NCI-H748 (cell line): Measurements from ENCODE around the gene PPP1R3F.
"Not testable (repeated sequence)": the region's sequence is repeated elsewhere in the genome, so short reads cannot be mapped to it uniquely, and the experiment has no call there.

Experiments used
- DNase-seq: peaks from one replicate; lab custom pipeline; 2025; ENCODE audit not compliant: unreplicated experiment; lab: John Stamatoyannopoulos, UW

The PPP1R3F gene

GRCh38 chrX:49312176-49312575 lies 42.6 kb downstream of the PPP1R3F start:
- DNase-seq = no peak

GRCh38 chrX:49316085-49316484 lies 46.5 kb downstream of the PPP1R3F start:
- DNase-seq = no peak

- not testable (repeated sequence) for DNase-seq
Measured at GRCh38 chrX:49321737-49322136, 52.1 kb downstream of the PPP1R3F start, which contains the start of gene GAGE12J. Gene GAGE12J, plus strand, starts transcription at chrX:49322037. Its CDS starts 1,157 bp downstream, at chrX:49323194.

- not testable (repeated sequence) for DNase-seq
Measured at GRCh38 chrX:49322266-49322665, 52.7 kb downstream of the PPP1R3F start.

GRCh38 chrX:49323735-49324134 lies 54.1 kb downstream of the PPP1R3F start:
- DNase-seq = not testable (repeated sequence)

GRCh38 chrX:49330421-49330820 lies 60.8 kb downstream of the PPP1R3F start:
- DNase-seq = not testable (repeated sequence)

- DNase-seq = not testable (repeated sequence)
Measured at GRCh38 chrX:49331282-49331681, 61.7 kb downstream of the PPP1R3F start, which contains the start of gene GAGE13. Gene GAGE13, plus strand, starts transcription at chrX:49331582. Its CDS starts 1,156 bp downstream, at chrX:49332738.

- DNase-seq = not testable (repeated sequence)
Measured at GRCh38 chrX:49331841-49332240, 62.2 kb downstream of the PPP1R3F start.
